GM21447 (cell line): ENCODE results near the gene RABAC1.
"Not testable (repeated sequence)": the region's sequence is repeated elsewhere in the genome, so short reads cannot be mapped to it uniquely, and the experiment has no call there.

Source experiments
- ATAC-seq: cut with Tn5 transposase; IDR thresholded peaks from one replicate; pipeline ENCODE4 v1.9.1; 2021; ENCODE audit not compliant: unreplicated experiment

RABAC1 gene

GRCh38 chr19:41917676-41918075 lies 41.4 kb downstream of the RABAC1 start:
- no peak for ATAC-seq

GRCh38 chr19:41915776-41916414 lies 43.2 kb downstream of the RABAC1 start:
- ATAC-seq: no peak

GRCh38 chr19:41915021-41915775 lies 43.9 kb downstream of the RABAC1 start:
- no peak for ATAC-seq

- not testable (repeated sequence) for ATAC-seq
Measured at GRCh38 chr19:41914424-41914834, 44.7 kb downstream of the RABAC1 start.

GRCh38 chr19:41913538-41914423 lies 45.3 kb downstream of the RABAC1 start:
- no peak for ATAC-seq

- no peak for ATAC-seq
Measured at GRCh38 chr19:41912899-41913537, 46.1 kb downstream of the RABAC1 start.

- no peak for ATAC-seq
Measured at GRCh38 chr19:41911889-41912731, 47.0 kb downstream of the RABAC1 start.

GRCh38 chr19:41910992-41911888 lies 47.9 kb downstream of the RABAC1 start:
- no peak for ATAC-seq

- no peak for ATAC-seq
Measured at GRCh38 chr19:41910240-41910991, 48.7 kb downstream of the RABAC1 start.

- ATAC-seq: no peak
Measured at GRCh38 chr19:41909706-41910105, 49.4 kb downstream of the RABAC1 start.

GRCh38 chr19:41908724-41909464 lies 50.2 kb downstream of the RABAC1 start:
- no peak for ATAC-seq

GRCh38 chr19:41907994-41908615 lies 51.0 kb downstream of the RABAC1 start:
- ATAC-seq: no peak

GRCh38 chr19:41906916-41907680 lies 52.0 kb downstream of the RABAC1 start:
- no peak for ATAC-seq
